K562 (cell line): Measurements from ENCODE around the gene P2RY8. TPM values are rescaled to one million over a fixed set of nuclear protein-coding genes. Genes with fewer than 3 reads are reported as not detected.

ENCODE experiments used
- ATF7 ChIP-seq: fragments of 450-650 bp; IDR thresholded peaks from 2 replicates; pipeline ENCODE4 v1.7.1; 2014; ENCODE audit warnings: mild to moderate bottlenecking, moderate library complexity
- CBFA2T2 ChIP-seq: fragments of 450-650 bp; conservative IDR thresholded peaks from 2 replicates; pipeline ENCODE4 v1.6.1; 2017; ENCODE audit warnings: mild to moderate bottlenecking
- CREB1 ChIP-seq, 2 experiments: sonication (generic) in 1 of 2; formaldehyde crosslinking in 1 of 2; IDR thresholded peaks; 2 replicates each; pipeline versions ENCODE4 v1.6.1 to v1.8.0; 2012 to 2022; ENCODE audit warnings: inconsistent platforms in 1 of 2, mild to moderate bottlenecking in 1 of 2, missing genetic modification reagents in 1 of 2, moderate library complexity in 1 of 2
- GATA2 ChIP-seq: sonication (generic); formaldehyde crosslinking; IDR thresholded peaks from 2 replicates; pipeline ENCODE4 v1.4.0; 2020; ENCODE audit warnings: mild to moderate bottlenecking, missing genetic modification reagents
- HDAC1 ChIP-seq, 2 experiments: fragments of 450-650 bp; IDR thresholded peaks; 2 replicates each; pipeline ENCODE4 v1.6.1; 2016 to 2017; ENCODE audit warnings: inconsistent platforms in 1 of 2, mild to moderate bottlenecking in 1 of 2, moderate library complexity in 1 of 2
- HDAC2 ChIP-seq: fragments of 450-650 bp; IDR thresholded peaks from 2 replicates; pipeline ENCODE4 v1.6.1; 2016; ENCODE audit warnings: mild to moderate bottlenecking
- HDAC8 ChIP-seq: fragments of 450-650 bp; IDR thresholded peaks from 2 replicates; pipeline ENCODE4 v1.6.1; 2016; ENCODE audit warnings: mild to moderate bottlenecking, missing genetic modification characterization, moderate library complexity, missing compliant biosample characterization
- JUND ChIP-seq, 2 experiments: IDR thresholded peaks; 2 replicates in 1 of 2; 3 replicates in 1 of 2; pipeline ENCODE4 v1.6.1; 2011; ENCODE audit warnings: borderline replicate concordance in 2 of 2, low read depth in 2 of 2, low read length in 2 of 2, improper control_type of control experiment in 1 of 2, missing biosample characterization in 1 of 2, missing genetic modification characterization in 1 of 2, missing genetic modification reagents in 1 of 2
- KLF16 ChIP-seq: IDR thresholded peaks from 2 replicates; pipeline ENCODE4 v1.6.1; 2016; ENCODE audit warnings: antibody characterized with exemption
- L3MBTL2 ChIP-seq: fragments of 450-650 bp; IDR thresholded peaks from 2 replicates; pipeline ENCODE4 v1.6.1; 2016; ENCODE audit warnings: mild to moderate bottlenecking, moderate library complexity
- MEF2D ChIP-seq: conservative IDR thresholded peaks from 2 replicates; pipeline ENCODE4 v1.6.1; 2016; ENCODE audit warnings: low read depth, missing genetic modification characterization, missing compliant biosample characterization
- MYNN ChIP-seq, 2 experiments: sonication (generic); formaldehyde crosslinking in 1 of 2; IDR thresholded peaks; 2 replicates each; pipeline versions ENCODE4 v1.5.0 to v1.6.1; 2016 to 2020; ENCODE audit warnings: antibody characterized with exemption in 1 of 2, missing genetic modification reagents in 1 of 2
- NCOA4 ChIP-seq: fragments of 450-650 bp; IDR thresholded peaks from 2 replicates; pipeline ENCODE4 v1.6.1; 2018; ENCODE audit warnings: mild to moderate bottlenecking; ENCODE audit not compliant: partially characterized antibody
- NR2C1 ChIP-seq, 2 experiments: fragments of 450-650 bp; IDR thresholded peaks; 2 replicates each; pipeline ENCODE4 v1.6.1; 2017; ENCODE audit warnings: mild to moderate bottlenecking in 2 of 2, antibody characterized with exemption in 1 of 2, inconsistent platforms in 1 of 2, missing compliant biosample characterization in 1 of 2, missing genetic modification characterization in 1 of 2
- PCBP2 ChIP-seq: fragments of 200-400 bp; formaldehyde crosslinking; IDR thresholded peaks from 2 replicates; pipeline ENCODE4 v1.6.1; 2018; ENCODE audit warnings: low read length, low read depth, mild to moderate bottlenecking, moderate library complexity; ENCODE audit not compliant: poor library complexity, severe bottlenecking
- PHB ChIP-seq: fragments of 250-450 bp; sonication (Bioruptor Pico); IDR thresholded peaks from 2 replicates; pipeline ENCODE4 v1.5.0; 2021
- RFX7 ChIP-seq: fragments of 250-450 bp; sonication (Bioruptor Pico); IDR thresholded peaks from 2 replicates; pipeline ENCODE4 v1.5.1; 2021; ENCODE audit warnings: mild to moderate bottlenecking
- SETDB1 ChIP-seq: IDR thresholded peaks from one replicate; pipeline ENCODE4 v1.6.1; 2012; ENCODE audit warnings: low read length, control low read depth, inconsistent platforms
- STAT5A ChIP-seq: IDR thresholded peaks from 2 replicates; pipeline ENCODE4 v1.6.1; 2012; ENCODE audit warnings: low read length, inconsistent platforms, borderline replicate concordance
- TAL1 ChIP-seq: fragments of 450-650 bp; IDR thresholded peaks from 2 replicates; pipeline ENCODE4 v1.6.1; 2016; ENCODE audit warnings: mild to moderate bottlenecking
- TFAP4 ChIP-seq: sonication (generic); formaldehyde crosslinking; IDR thresholded peaks from 2 replicates; pipeline ENCODE4 v1.8.0; 2022; ENCODE audit warnings: missing genetic modification reagents, mild to moderate bottlenecking, moderate library complexity, borderline replicate concordance
- TRIM24 ChIP-seq, 2 experiments: fragments of 450-650 bp; IDR thresholded peaks; 2 replicates each; pipeline ENCODE4 v1.6.1; 2016
- ZEB2 ChIP-seq: fragments of 450-650 bp; IDR thresholded peaks from 2 replicates; pipeline ENCODE4 v1.6.1; 2016
- polyA plus RNA-seq, 8 experiments: library from polyadenylated mRNA; depleted of rRNA in 4 of 8; stranded (reverse) in 5 of 8; unstranded in 3 of 8; fragments of >200 nt; fragmentation: Nextera tagmentation in 2 of 8; fragmentation: Illumina TruSeq in 1 of 8; extraction: Ambion mirVana in 2 of 8; extraction: Trizol in 1 of 8; gene quantifications; 2 replicates each; pipeline versions ENCODE4 v1.2.1 to v1.2.3, GENCODE V29; 2011 to 2014; ENCODE audit warnings: inconsistent platforms in 1 of 8, missing spikeins in 1 of 8
- total RNA-seq, 7 experiments: library from RNA; depleted of rRNA in 6 of 7; stranded (reverse); fragments of >200 nt in 6 of 7; fragmentation: Illumina TruSeq in 2 of 7; extraction: Trizol in 2 of 7; gene quantifications; 2 replicates each; pipeline versions ENCODE4 v1.2.1 to v1.2.3, GENCODE V29; 2011 to 2021; ENCODE audit warnings: low replicate concordance in 1 of 7
- TF ChIP-seq, protein P1 (sequence below): fragments of 200-800 bp; sonication (Bioruptor generic); IDR thresholded peaks from 2 replicates; pipeline ENCODE4 v1.6.1; 2017; ENCODE audit warnings: missing genetic modification characterization, missing compliant biosample characterization
- TF ChIP-seq, protein P2 (sequence below): sonication (generic); formaldehyde crosslinking; IDR thresholded peaks from 2 replicates; pipeline ENCODE4 v1.8.1; 2023; ENCODE audit warnings: mild to moderate bottlenecking, missing genetic modification reagents
- TF ChIP-seq, protein P3 (sequence below): sonication (generic); formaldehyde crosslinking; IDR thresholded peaks from 2 replicates; pipeline ENCODE4 v1.9.0; 2022; ENCODE audit warnings: mild to moderate bottlenecking, missing genetic modification reagents

The P2RY8 gene
- total and polyA plus RNA-seq, 9 of the 15 experiments (the other 6 are each of a cell fraction or from before 2014, with no cell fraction given) = 0.04 to 0.69 (median 0.08) TPM; not detected in 3

DNA sequence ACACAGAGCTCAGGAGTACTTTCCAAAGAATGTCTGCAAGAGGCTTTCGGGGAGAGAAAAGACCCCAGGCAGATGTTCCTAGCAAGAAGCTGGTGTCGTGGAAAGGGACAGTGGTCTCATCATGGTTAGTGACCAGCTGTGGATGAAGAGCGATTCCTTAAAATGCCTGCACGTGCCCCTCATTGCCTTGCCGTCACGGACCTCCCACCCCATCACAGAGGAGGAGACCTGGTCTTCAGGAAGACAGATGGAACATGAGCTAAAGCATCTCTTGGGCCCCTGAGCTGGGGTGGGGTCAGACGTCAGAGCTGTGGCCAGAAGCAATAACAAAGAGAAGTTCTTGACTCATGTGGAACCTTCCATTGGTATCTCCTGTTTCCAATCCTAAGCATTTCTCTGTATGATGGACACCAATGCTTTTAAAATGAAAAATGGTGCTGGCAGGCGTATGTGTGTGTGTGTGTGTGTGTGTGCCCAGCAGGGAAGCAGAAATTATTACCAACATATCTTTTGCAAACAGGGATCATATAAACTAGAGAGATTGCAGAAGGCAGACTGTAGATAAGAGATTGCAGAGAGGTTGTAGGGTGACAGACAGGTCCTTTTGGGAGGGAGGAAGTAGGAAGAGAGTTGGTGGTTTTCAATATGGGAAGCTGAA lies 59.1 kb downstream of the P2RY8 start (continued):
- TF ChIP-seq, protein P1, sequence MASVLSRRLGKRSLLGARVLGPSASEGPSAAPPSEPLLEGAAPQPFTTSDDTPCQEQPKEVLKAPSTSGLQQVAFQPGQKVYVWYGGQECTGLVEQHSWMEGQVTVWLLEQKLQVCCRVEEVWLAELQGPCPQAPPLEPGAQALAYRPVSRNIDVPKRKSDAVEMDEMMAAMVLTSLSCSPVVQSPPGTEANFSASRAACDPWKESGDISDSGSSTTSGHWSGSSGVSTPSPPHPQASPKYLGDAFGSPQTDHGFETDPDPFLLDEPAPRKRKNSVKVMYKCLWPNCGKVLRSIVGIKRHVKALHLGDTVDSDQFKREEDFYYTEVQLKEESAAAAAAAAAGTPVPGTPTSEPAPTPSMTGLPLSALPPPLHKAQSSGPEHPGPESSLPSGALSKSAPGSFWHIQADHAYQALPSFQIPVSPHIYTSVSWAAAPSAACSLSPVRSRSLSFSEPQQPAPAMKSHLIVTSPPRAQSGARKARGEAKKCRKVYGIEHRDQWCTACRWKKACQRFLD (CRISPR knock-in tag) = no peak
- TF ChIP-seq SETDB1 (no peak), MYNN (IDR thresholded peaks at IDR 0.05) (peak; percentile 49; the same call in 1 of the 2 replicates), MYNN (CRISPR knock-in tag; IDR thresholded peaks at IDR 0.05) (no peak), HDAC2 (peak; percentile 78; the same call in 1 of the 2 replicates), TRIM24 (IDR thresholded peaks at IDR 0.05) (peak; percentile 59 to 83; a peak in 3 of 4 replicates), RFX7 (CRISPR knock-in tag) (no peak), PCBP2 (no peak), STAT5A (peak; percentile 50; the same call in 1 of the 2 replicates), CREB1 (IDR thresholded peaks at IDR 0.05) (no peak), CREB1 (CRISPR knock-in tag; IDR thresholded peaks at IDR 0.05) (no peak), GATA2 (CRISPR knock-in tag) (peak; percentile 66), MEF2D (tag) (peak; percentile 68), NCOA4 (no peak), KLF16 (peak; percentile 81), ZEB2 (peak; percentile 85), NR2C1 (IDR thresholded peaks at IDR 0.05) (peak; percentile 49; the same call in 1 of the 2 replicates), NR2C1 (tag; IDR thresholded peaks at IDR 0.05) (no peak), HDAC1 (IDR thresholded peaks at IDR 0.05) (0 out of 4 replicates have a peak, but pooled peaks of 1 of the 2 experiments have one; percentile 44), JUND (IDR thresholded peaks at IDR 0.05; ENCODE audit: borderline replicate concordance, low read depth, low read length) (peak; percentile 33; the same call in 1 of the 2 replicates), JUND (tag; IDR thresholded peaks at IDR 0.05; ENCODE audit: borderline replicate concordance, low read depth, low read length) (no peak; the same call in 2 of the 3 replicates), L3MBTL2 (peak; percentile 14; the same call in 1 of the 2 replicates), TAL1 (peak; percentile 94), ATF7 (peak; percentile 46; the same call in 1 of the 2 replicates), TFAP4 (CRISPR knock-in tag) (0 out of 2 replicates have a peak, but pooled peaks have one; percentile 16), HDAC8 (tag) (no peak), PHB (CRISPR knock-in tag) (no peak), CBFA2T2 (peak; percentile 75)
- TF ChIP-seq, protein P2, sequence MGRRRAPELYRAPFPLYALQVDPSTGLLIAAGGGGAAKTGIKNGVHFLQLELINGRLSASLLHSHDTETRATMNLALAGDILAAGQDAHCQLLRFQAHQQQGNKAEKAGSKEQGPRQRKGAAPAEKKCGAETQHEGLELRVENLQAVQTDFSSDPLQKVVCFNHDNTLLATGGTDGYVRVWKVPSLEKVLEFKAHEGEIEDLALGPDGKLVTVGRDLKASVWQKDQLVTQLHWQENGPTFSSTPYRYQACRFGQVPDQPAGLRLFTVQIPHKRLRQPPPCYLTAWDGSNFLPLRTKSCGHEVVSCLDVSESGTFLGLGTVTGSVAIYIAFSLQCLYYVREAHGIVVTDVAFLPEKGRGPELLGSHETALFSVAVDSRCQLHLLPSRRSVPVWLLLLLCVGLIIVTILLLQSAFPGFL (CRISPR knock-in tag) = no peak
- TF ChIP-seq, protein P3, sequence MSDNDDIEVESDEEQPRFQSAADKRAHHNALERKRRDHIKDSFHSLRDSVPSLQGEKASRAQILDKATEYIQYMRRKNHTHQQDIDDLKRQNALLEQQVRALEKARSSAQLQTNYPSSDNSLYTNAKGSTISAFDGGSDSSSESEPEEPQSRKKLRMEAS = no peak
